ENCODE results near the gene SLC5A5.

GRCh38 chr19:17829855-17830566 is 41.7 kb upstream of the SLC5A5 start:
- TF ChIP-seq, protein P1, sequence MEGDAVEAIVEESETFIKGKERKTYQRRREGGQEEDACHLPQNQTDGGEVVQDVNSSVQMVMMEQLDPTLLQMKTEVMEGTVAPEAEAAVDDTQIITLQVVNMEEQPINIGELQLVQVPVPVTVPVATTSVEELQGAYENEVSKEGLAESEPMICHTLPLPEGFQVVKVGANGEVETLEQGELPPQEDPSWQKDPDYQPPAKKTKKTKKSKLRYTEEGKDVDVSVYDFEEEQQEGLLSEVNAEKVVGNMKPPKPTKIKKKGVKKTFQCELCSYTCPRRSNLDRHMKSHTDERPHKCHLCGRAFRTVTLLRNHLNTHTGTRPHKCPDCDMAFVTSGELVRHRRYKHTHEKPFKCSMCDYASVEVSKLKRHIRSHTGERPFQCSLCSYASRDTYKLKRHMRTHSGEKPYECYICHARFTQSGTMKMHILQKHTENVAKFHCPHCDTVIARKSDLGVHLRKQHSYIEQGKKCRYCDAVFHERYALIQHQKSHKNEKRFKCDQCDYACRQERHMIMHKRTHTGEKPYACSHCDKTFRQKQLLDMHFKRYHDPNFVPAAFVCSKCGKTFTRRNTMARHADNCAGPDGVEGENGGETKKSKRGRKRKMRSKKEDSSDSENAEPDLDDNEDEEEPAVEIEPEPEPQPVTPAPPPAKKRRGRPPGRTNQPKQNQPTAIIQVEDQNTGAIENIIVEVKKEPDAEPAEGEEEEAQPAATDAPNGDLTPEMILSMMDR (IDR thresholded peaks at IDR 0.05), result no peak
- TF ChIP-seq POLR2A (IDR thresholded peaks at IDR 0.05), result no peak

Data from suprapubic skin (tissue), 3 donors.